A673 (cell line): Measurements from ENCODE around the gene CFL2. TPM values are rescaled to one million over a fixed set of nuclear protein-coding genes. Genes with fewer than 3 reads are reported as not detected.

Experiments used
- Bru-seq: library from RNA; stranded (reverse); fragments of 400-500 nt; gene quantifications from one replicate; lab custom pipeline; 2021; lab: Mats Ljungman, UMichigan
- BruChase-seq, 2 experiments: library from RNA; stranded (reverse); fragments of 400-500 nt; gene quantifications; one replicate each; lab custom pipeline; 2021; lab: Mats Ljungman, UMichigan
- BruUV-seq: library from RNA; stranded (reverse); fragments of 400-500 nt; replicated peaks from 2 replicates; lab custom pipeline; 2021; lab: Mats Ljungman, UMichigan
- CTCF ChIA-PET: fragments of 300-600 bp; sonication (Branson Sonifier 250); formaldehyde crosslinking; loops from one replicate; lab custom pipeline; 2022; ENCODE audit warnings: antibody characterized with exemption; lab: Charles Lee
- POLR2A ChIA-PET: fragments of 300-600 bp; sonication (Branson Sonifier 250); formaldehyde crosslinking; loops from one replicate; lab custom pipeline; 2022; ENCODE audit warnings: antibody characterized with exemption; ENCODE audit not compliant: low non-redundant PET; lab: Charles Lee
- DNase-seq: peaks from one replicate; pipeline ENCODE4 v3.0.0-alpha.2; 2015; ENCODE audit warnings: low spot score
- H3K27ac ChIP-seq: fragments of 200-600 bp; sonication (generic); 2 replicates; pipeline ENCODE4 v1.5.1; 2016; ENCODE audit warnings: mixed run types, low read depth, mild to moderate bottlenecking, mixed read lengths, antibody characterized with exemption, low read length; ENCODE audit not compliant: poor library complexity, severe bottlenecking
- H3K27me3 ChIP-seq: fragments of 200-600 bp; sonication (generic); replicated peaks from 2 replicates; pipeline ENCODE4 v1.6.1; 2017; ENCODE audit warnings: mixed run types, low read depth, mild to moderate bottlenecking, mixed read lengths, antibody characterized with exemption, low read length; ENCODE audit not compliant: insufficient read depth, poor library complexity
- H3K36me3 ChIP-seq: fragments of 200-600 bp; sonication (generic); 2 replicates; pipeline ENCODE4 v1.6.1; 2016; ENCODE audit warnings: mixed run types, mild to moderate bottlenecking, mixed read lengths, antibody characterized with exemption, low read length; ENCODE audit not compliant: insufficient read depth, poor library complexity, severe bottlenecking
- H3K4me1 ChIP-seq: fragments of 200-600 bp; sonication (generic); 2 replicates; pipeline ENCODE4 v1.6.1; 2017; ENCODE audit warnings: mixed run types, mild to moderate bottlenecking, mixed read lengths, antibody characterized with exemption, low read length; ENCODE audit not compliant: insufficient read depth, poor library complexity, severe bottlenecking
- H3K4me3 ChIP-seq: fragments of 200-600 bp; sonication (generic); 2 replicates; pipeline ENCODE4 v1.5.1; 2016; ENCODE audit warnings: low read depth, mixed run types, mild to moderate bottlenecking, mixed read lengths, low read length; ENCODE audit not compliant: poor library complexity, severe bottlenecking
- H3K9me3 ChIP-seq: fragments of 200-600 bp; sonication (generic); 2 replicates; pipeline ENCODE4 v1.6.1; 2016; ENCODE audit warnings: mixed run types, low read depth, mild to moderate bottlenecking, mixed read lengths, antibody characterized with exemption, low read length; ENCODE audit not compliant: poor library complexity, severe bottlenecking
- CTCF ChIP-seq: fragments of 300-800, 200-600 bp; sonication (generic); conservative IDR thresholded peaks from 2 replicates; pipeline ENCODE4 v1.5.1; 2017; ENCODE audit warnings: low read depth, mild to moderate bottlenecking, antibody characterized with exemption, low read length, moderate library complexity, mixed read lengths
- EZH2 ChIP-seq: fragments of 200-600 bp; sonication (generic); IDR thresholded peaks from 2 replicates; pipeline ENCODE4 v1.6.1; 2017; ENCODE audit warnings: borderline replicate concordance, low read depth, mild to moderate bottlenecking, mixed read lengths, antibody characterized with exemption, low read length; ENCODE audit not compliant: poor library complexity, severe bottlenecking
- intact Hi-C: fragments of 100-400 bp; cut with micrococcal nuclease; formaldehyde crosslinking; loops from one replicate; pipeline ENCODE4 v1.10.0; 2022; ENCODE audit not compliant: unreplicated experiment
- long read RNA-seq: library from polyadenylated mRNA; stranded (forward); transcript quantifications from one replicate; pipeline ENCODE4 v2.0.0, GENCODE V29; 2022
- total RNA-seq: library from RNA; stranded (reverse); gene quantifications from 2 replicates; pipeline ENCODE4 v1.2.3, GENCODE V29; 2021

CFL2 gene
- total RNA-seq (89.4 and 92.7 TPM in 2 replicates), Bru-seq, nascent RNA (percentile 86 among the genes with signal in this experiment), BruChase-seq, experiment 1, labeled RNA remaining after a 2-hour chase (percentile 97 among the genes with signal in this experiment), BruChase-seq, experiment 2, labeled RNA remaining after a 6-hour chase (percentile 99 among the genes with signal in this experiment)
- long read RNA-seq, full-length matches to known transcripts, result 150 of 161 reads
- long read RNA-seq, partial matches to known transcripts, result 5 of 161 reads
- long read RNA-seq, other reads (novel, unspliced or antisense), result 6 of 161 reads

- Histone ChIP-seq H3K27me3 (no peaks in the 10 kb centered on the region), H3K4me1 (peaks cover 27% of the 10 kb centered on the region), H3K4me3 (peak within 1 kb of the TSS; percentile 88), H3K36me3 (peaks cover 11% of the 10 kb centered on the region), H3K27ac (peak within 1 kb of the TSS; percentile 80), H3K9me3 (no peaks in the 10 kb centered on the region)
- peak; percentile 88 for DNase-seq
- CTCF ChIA-PET, result interaction anchor here (0.6 kb wide), 1 partner anchor 13 kb away, joined by 3 read pairs; no protein-coding TSS in a partner anchor
- TF ChIP-seq CTCF, result no peak
- no peak for TF ChIP-seq EZH2
- BruUV-seq, result no TSS peak
- intact Hi-C loops, result no loop called here
- POLR2A ChIA-PET, result no interaction called here
Observed at GRCh38 chr14:34714320-34715126, at the start of gene CFL2. CFL2 (minus strand) TSS chr14:34714593; CDS start chr14:34714540, 53 bp downstream.

GRCh38 chr14:34755215-34755614, 40.8 kb upstream of the CFL2 start:
- H3K27me3 ChIP-seq, result no peaks in the 10 kb centered on the region
- intact Hi-C loops, result no loop called here
- CTCF ChIA-PET, result no interaction called here
- no peak for DNase-seq
- no peak overlapping the region for H3K4me3 ChIP-seq
- H3K27ac ChIP-seq, result no peak overlapping the region
- no peaks in the 10 kb centered on the region for H3K9me3 ChIP-seq
- H3K36me3 ChIP-seq, result peaks cover 27% of the 10 kb centered on the region
- TF ChIP-seq CTCF (no peak), EZH2 (no peak)
- POLR2A ChIA-PET, result no interaction called here
- no TSS peak for BruUV-seq
- no peaks in the 10 kb centered on the region for H3K4me1 ChIP-seq

GRCh38 chr14:34754687-34755086, 40.3 kb upstream of the CFL2 start:
- CTCF ChIA-PET, result no interaction called here
- BruUV-seq, result no TSS peak

More at GRCh38 chr14:34754687-34755086, 40.3 kb upstream of the CFL2 start:
- Histone ChIP-seq H3K27ac (no peak overlapping the region), H3K27me3 (no peaks in the 10 kb centered on the region), H3K36me3 (peaks cover 22% of the 10 kb centered on the region), H3K4me1 (no peaks in the 10 kb centered on the region), H3K9me3 (no peaks in the 10 kb centered on the region), H3K4me3 (no peak overlapping the region)
- TF ChIP-seq EZH2 (no peak), CTCF (no peak)
- intact Hi-C loops, result no loop called here
- POLR2A ChIA-PET, result no interaction called here
- DNase-seq, result no peak
